GM12878 (cell line): Measurements from ENCODE around the gene NLGN1. TPM values are rescaled to one million over a fixed set of nuclear protein-coding genes. Genes with fewer than 3 reads are reported as not detected.

Experiments used
- ATAC-seq: fragments of 200-7000 bp; cut with Tn5 transposase; 3 replicates; pipeline ENCODE4 v1.9.1; 2020; ENCODE audit warnings: mild to moderate bottlenecking, moderate library complexity
- BruUV-seq: library from RNA; stranded (reverse); fragments of 400-500 nt; replicated peaks from 2 replicates; lab custom pipeline; 2021; lab: Mats Ljungman, UMichigan
- CTCF ChIA-PET: fragments of 300-600 bp; sonication (Branson Sonifier 250); formaldehyde crosslinking; extraction: SDS; loops from one replicate; lab custom pipeline; 2021; ENCODE audit warnings: inconsistent platforms; lab: Yijun Ruan, JAX
- POLR2A ChIA-PET: fragments of 350-600 bp; formaldehyde crosslinking; extraction: SDS; loops from one replicate; lab custom pipeline; 2021; ENCODE audit warnings: inconsistent platforms; lab: Charles Lee
- RAD21 ChIA-PET: fragments of 300-600 bp; sonication (Branson Sonifier 250); formaldehyde crosslinking; loops from one replicate; lab custom pipeline; 2023; ENCODE audit warnings: antibody characterized with exemption; ENCODE audit not compliant: unreplicated experiment; lab: Charles Lee
- SMC1A ChIA-PET: fragments of 300-600 bp; sonication (Branson Sonifier 250); formaldehyde crosslinking; loops from one replicate; lab custom pipeline; 2023; ENCODE audit not compliant: unreplicated experiment, uncharacterized antibody; lab: Charles Lee
- DNase-seq: peaks from one replicate; pipeline ENCODE4 v3.0.0-alpha.2; 2011; ENCODE audit warnings: low read depth, low spot score
- FAIRE-seq: peaks from 3 replicates; lab custom pipeline; 2011; peaks lifted over from hg19 to GRCh38; lab: Jason Lieb, UNC
- H2AFZ ChIP-seq: 2 replicates; pipeline ENCODE4 v1.6.0; 2011; ENCODE audit warnings: low read depth, low read length, control low read depth; ENCODE audit not compliant: control insufficient read depth
- H3K27ac ChIP-seq: 2 replicates; pipeline ENCODE4 v1.5.1; 2011; ENCODE audit warnings: control low read depth; ENCODE audit not compliant: control insufficient read depth, insufficient read depth
- H3K27me3 ChIP-seq, 2 experiments: replicated peaks in 1 of 2; 2 replicates each; pipeline versions ENCODE4 v1.6.0 to v1.6.1; 2011; ENCODE audit warnings: low read length in 1 of 2; ENCODE audit not compliant: control insufficient read depth in 2 of 2, insufficient read depth in 2 of 2
- H3K36me3 ChIP-seq, 2 experiments: 2 replicates each; pipeline ENCODE4 v1.5.1; 2011; ENCODE audit warnings: low read length in 1 of 2; ENCODE audit not compliant: control insufficient read depth in 2 of 2, insufficient read depth in 2 of 2
- H3K4me1 ChIP-seq: 2 replicates; pipeline ENCODE4 v1.6.1; 2011; ENCODE audit warnings: mild to moderate bottlenecking, low read length, moderate library complexity, mixed read lengths; ENCODE audit not compliant: control insufficient read depth, insufficient read depth
- H3K4me2 ChIP-seq: 2 replicates; pipeline ENCODE4 v1.6.0; 2011; ENCODE audit warnings: control low read depth; ENCODE audit not compliant: control insufficient read depth, insufficient read depth
- H3K4me3 ChIP-seq: fragments of 200-600 bp; sonication (generic); 2 replicates; pipeline ENCODE4 v1.5.1; 2016
- H3K79me2 ChIP-seq: 2 replicates; pipeline ENCODE4 v1.6.0; 2011; ENCODE audit warnings: low read length; ENCODE audit not compliant: control insufficient read depth, insufficient read depth
- H3K9ac ChIP-seq: 2 replicates; pipeline ENCODE4 v1.8.0; 2011; ENCODE audit warnings: low read length, control low read depth, mixed read lengths; ENCODE audit not compliant: control insufficient read depth, insufficient read depth
- H3K9me3 ChIP-seq: replicated peaks from 3 replicates; pipeline ENCODE4 v1.5.1; 2011; ENCODE audit warnings: mild to moderate bottlenecking, low read length; ENCODE audit not compliant: control insufficient read depth, insufficient read depth
- H4K20me1 ChIP-seq: 2 replicates; pipeline ENCODE4 v1.6.0; 2011; ENCODE audit not compliant: control insufficient read depth, insufficient read depth
- EGR1 ChIP-seq, 2 experiments: IDR thresholded peaks; 1 replicate in 1 of 2; 2 replicates in 1 of 2; pipeline ENCODE4 v1.6.1; 2011 to 2012; ENCODE audit warnings: low read depth in 2 of 2, low read length in 2 of 2, borderline replicate concordance in 1 of 2, mild to moderate bottlenecking in 1 of 2, moderate library complexity in 1 of 2
- FOXK2 ChIP-seq: fragments of 450-650 bp; IDR thresholded peaks from 2 replicates; pipeline ENCODE4 v1.6.1; 2017; ENCODE audit warnings: mild to moderate bottlenecking, moderate library complexity
- IKZF1 ChIP-seq: fragments of 450-650 bp; conservative IDR thresholded peaks from 2 replicates; pipeline ENCODE4 v1.6.1; 2017; ENCODE audit warnings: antibody characterized with exemption, mild to moderate bottlenecking
- KDM1A ChIP-seq: fragments of 200-600 bp; sonication (generic); IDR thresholded peaks from 2 replicates; pipeline ENCODE4 v1.6.1; 2016; ENCODE audit warnings: borderline replicate concordance
- WGBS: methylation state at CpG from one replicate; pipeline ENCODE4 v1.1.6; 2016; ENCODE audit warnings: low lambda C conversion rate; ENCODE audit not compliant: insufficient replicate concordance, insufficient coverage; ENCODE audit errors: missing lambda C conversion rate; 5-methylcytosine and 5-hydroxymethylcytosine counted together
- in situ Hi-C: fragments of 300-500 bp; cut with MboI; formaldehyde crosslinking; loops from 9 replicates; pipeline ENCODE4 v1.14.3; 2018; ENCODE audit warnings: mixed read lengths
- intact Hi-C: fragments of 100-400 bp; cut with micrococcal nuclease; formaldehyde crosslinking; loops from one replicate; pipeline ENCODE4 v1.14.2; 2022; ENCODE audit not compliant: unreplicated experiment
- polyA plus RNA-seq, 11 experiments: library from polyadenylated mRNA; depleted of rRNA in 4 of 11; unstranded in 6 of 11; stranded (reverse) in 5 of 11; fragments of >200 nt; fragmentation: Nextera tagmentation in 4 of 11; fragmentation: Illumina TruSeq in 1 of 11; extraction: Ambion mirVana in 4 of 11; extraction: Trizol in 1 of 11; gene quantifications; 1 replicate in 1 of 11; 2 replicates in 10 of 11; pipeline versions ENCODE4 v1.2.1 to v1.2.3, GENCODE V29; 2011 to 2016; ENCODE audit warnings: inconsistent platforms in 2 of 11, missing spikeins in 2 of 11, low read depth in 1 of 11
- total RNA-seq, 4 experiments: library from RNA; depleted of rRNA in 3 of 4; stranded (reverse); fragments of >200 nt in 3 of 4; fragmentation: Illumina TruSeq in 1 of 4; extraction: Trizol in 1 of 4; gene quantifications; 2 replicates each; pipeline versions ENCODE4 v1.2.1 to v1.2.3, GENCODE V29; 2013 to 2021
- TF ChIP-seq, protein P1 (sequence below): fragments of 450-650 bp; IDR thresholded peaks from 2 replicates; pipeline ENCODE4 v1.6.1; 2017; ENCODE audit warnings: mild to moderate bottlenecking, moderate library complexity
- TF ChIP-seq, protein P2 (sequence below), 3 experiments: IDR thresholded peaks in 2 of 3; conservative IDR thresholded peaks in 1 of 3; 2 replicates each; pipeline ENCODE4 v1.5.1; 2011; ENCODE audit warnings: low read depth in 3 of 3, low read length in 3 of 3, mild to moderate bottlenecking in 3 of 3, control low read depth in 2 of 3, moderate library complexity in 2 of 3, inconsistent platforms in 1 of 3, mixed read lengths in 1 of 3; ENCODE audit not compliant: control insufficient read depth in 2 of 3, insufficient read depth in 1 of 3; ENCODE audit errors: extremely low read depth in 1 of 3

NLGN1 gene
- total and polyA plus RNA-seq, 10 of the 15 experiments (the other 5 are each of a cell fraction or from before 2014, with no cell fraction given) = not detected

DNA sequence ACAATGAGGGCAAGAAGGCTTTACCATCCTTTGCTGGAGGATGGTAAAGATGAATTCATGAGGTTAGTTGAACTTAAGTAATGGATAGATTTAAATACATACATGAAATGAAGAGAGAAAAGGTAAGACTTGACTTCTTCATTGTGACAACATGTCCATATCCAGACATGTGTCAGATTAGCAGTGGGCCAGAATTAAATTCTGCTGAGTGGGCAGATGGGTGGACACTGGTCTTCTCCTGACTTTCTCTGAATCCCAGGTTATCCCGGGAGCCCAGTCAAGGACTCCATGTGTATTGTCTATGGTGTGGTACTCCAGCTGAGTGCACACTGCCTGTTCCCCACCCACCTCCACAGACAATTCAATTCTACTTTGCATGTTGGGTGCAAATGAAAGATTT is 603.1 kb downstream of the NLGN1 start (continued):
- TF ChIP-seq, protein P1, sequence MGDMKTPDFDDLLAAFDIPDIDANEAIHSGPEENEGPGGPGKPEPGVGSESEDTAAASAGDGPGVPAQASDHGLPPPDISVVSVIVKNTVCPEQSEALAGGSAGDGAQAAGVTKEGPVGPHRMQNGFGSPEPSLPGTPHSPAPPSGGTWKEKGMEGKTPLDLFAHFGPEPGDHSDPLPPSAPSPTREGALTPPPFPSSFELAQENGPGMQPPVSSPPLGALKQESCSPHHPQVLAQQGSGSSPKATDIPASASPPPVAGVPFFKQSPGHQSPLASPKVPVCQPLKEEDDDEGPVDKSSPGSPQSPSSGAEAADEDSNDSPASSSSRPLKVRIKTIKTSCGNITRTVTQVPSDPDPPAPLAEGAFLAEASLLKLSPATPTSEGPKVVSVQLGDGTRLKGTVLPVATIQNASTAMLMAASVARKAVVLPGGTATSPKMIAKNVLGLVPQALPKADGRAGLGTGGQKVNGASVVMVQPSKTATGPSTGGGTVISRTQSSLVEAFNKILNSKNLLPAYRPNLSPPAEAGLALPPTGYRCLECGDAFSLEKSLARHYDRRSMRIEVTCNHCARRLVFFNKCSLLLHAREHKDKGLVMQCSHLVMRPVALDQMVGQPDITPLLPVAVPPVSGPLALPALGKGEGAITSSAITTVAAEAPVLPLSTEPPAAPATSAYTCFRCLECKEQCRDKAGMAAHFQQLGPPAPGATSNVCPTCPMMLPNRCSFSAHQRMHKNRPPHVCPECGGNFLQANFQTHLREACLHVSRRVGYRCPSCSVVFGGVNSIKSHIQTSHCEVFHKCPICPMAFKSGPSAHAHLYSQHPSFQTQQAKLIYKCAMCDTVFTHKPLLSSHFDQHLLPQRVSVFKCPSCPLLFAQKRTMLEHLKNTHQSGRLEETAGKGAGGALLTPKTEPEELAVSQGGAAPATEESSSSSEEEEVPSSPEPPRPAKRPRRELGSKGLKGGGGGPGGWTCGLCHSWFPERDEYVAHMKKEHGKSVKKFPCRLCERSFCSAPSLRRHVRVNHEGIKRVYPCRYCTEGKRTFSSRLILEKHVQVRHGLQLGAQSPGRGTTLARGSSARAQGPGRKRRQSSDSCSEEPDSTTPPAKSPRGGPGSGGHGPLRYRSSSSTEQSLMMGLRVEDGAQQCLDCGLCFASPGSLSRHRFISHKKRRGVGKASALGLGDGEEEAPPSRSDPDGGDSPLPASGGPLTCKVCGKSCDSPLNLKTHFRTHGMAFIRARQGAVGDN = no peak
- TF ChIP-seq EGR1 (IDR thresholded peaks at IDR 0.05; ENCODE audit: borderline replicate concordance in 1 of 2, low read depth in 2 of 2, low read length in 2 of 2) = no peak
- no peak for TF ChIP-seq FOXK2

DNA sequence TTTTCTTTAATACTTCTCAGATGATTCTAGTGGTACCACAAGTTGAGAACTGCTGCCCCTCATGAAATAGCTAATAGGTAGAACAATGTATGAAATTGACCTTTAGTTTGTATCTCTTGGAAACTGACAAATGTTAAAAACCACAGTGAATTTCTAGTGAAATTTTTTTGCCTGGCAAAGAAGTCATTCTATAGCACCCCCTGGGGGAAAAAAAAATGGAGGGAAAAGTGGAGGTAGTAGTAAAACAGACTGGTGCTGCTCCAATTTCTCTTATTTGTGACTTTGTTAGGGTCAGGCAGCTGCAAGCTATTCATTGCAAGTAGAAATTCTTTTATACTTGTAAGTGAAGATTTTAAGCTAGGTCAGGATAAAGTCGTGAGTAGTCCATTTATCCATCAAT is 605.0 kb downstream of the NLGN1 start:
- POLR2A ChIA-PET = no interaction called here
- FAIRE-seq (no peak), ATAC-seq (no peak)
- H3K27me3 ChIP-seq = no peaks in the 10 kb centered on the region
- H3K9me3 ChIP-seq = no peaks in the 10 kb centered on the region
- in situ Hi-C loops = no loop called here
- H3K9ac ChIP-seq = no peak overlapping the region
- TF ChIP-seq KDM1A = no peak
- TF ChIP-seq, protein P2, sequence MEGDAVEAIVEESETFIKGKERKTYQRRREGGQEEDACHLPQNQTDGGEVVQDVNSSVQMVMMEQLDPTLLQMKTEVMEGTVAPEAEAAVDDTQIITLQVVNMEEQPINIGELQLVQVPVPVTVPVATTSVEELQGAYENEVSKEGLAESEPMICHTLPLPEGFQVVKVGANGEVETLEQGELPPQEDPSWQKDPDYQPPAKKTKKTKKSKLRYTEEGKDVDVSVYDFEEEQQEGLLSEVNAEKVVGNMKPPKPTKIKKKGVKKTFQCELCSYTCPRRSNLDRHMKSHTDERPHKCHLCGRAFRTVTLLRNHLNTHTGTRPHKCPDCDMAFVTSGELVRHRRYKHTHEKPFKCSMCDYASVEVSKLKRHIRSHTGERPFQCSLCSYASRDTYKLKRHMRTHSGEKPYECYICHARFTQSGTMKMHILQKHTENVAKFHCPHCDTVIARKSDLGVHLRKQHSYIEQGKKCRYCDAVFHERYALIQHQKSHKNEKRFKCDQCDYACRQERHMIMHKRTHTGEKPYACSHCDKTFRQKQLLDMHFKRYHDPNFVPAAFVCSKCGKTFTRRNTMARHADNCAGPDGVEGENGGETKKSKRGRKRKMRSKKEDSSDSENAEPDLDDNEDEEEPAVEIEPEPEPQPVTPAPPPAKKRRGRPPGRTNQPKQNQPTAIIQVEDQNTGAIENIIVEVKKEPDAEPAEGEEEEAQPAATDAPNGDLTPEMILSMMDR (IDR thresholded peaks at IDR 0.05 in 2 of 3, conservative IDR thresholded peaks at IDR 0.05 in 1 of 3; ENCODE audit: control insufficient read depth in 2 of 3, extremely low read depth in 1 of 3, insufficient read depth in 1 of 3, low read depth in 3 of 3, low read length in 3 of 3) = peak in 1 of 3 experiments; percentile 12; a peak in 1 of 6 replicates
- no peak for TF ChIP-seq IKZF1
- TF ChIP-seq, all 136 proteins: peak for 1
- BruUV-seq = no TSS peak
- ChIA-PET SMC1A (interaction anchor here (1.0 kb wide), 2 partner anchors 10 to 241 kb away, joined by 3 read pairs; no protein-coding TSS in a partner anchor), RAD21 (no interaction called here), CTCF (interaction anchor here (0.5 to 1.5 kb wide), 2 partner anchors 23 to 1407 kb away, joined by 3 read pairs; no protein-coding TSS in a partner anchor)
- Histone ChIP-seq H3K4me1 (no peaks in the 10 kb centered on the region), H3K27ac (no peak overlapping the region), H3K4me3 (no peak overlapping the region), H4K20me1 (no peaks in the 10 kb centered on the region), H2AFZ (no peak overlapping the region), H3K4me2 (no peak overlapping the region), H3K36me3 (no peaks in the 10 kb centered on the region), H3K79me2 (no peaks in the 10 kb centered on the region)
- intact Hi-C loops = no loop called here
- WGBS = 0% methylated on average over 1 of the region's 1 CpG
- no peak for DNase-seq
